HepG2 (cell line): ENCODE measurements around the gene TM6SF1. TPM values are rescaled to one million over a fixed set of nuclear protein-coding genes. Genes with fewer than 3 reads are reported as not detected.

Experiments used
- ATAC-seq: fragments of 200-7000 bp; cut with Tn5 transposase; 3 replicates; pipeline ENCODE4 v1.9.1; 2020; ENCODE audit warnings: mild to moderate bottlenecking, moderate library complexity
- BruUV-seq: library from RNA; stranded (reverse); fragments of 400-500 nt; replicated peaks from 2 replicates; lab custom pipeline; 2021; lab: Mats Ljungman, UMichigan
- CTCF ChIA-PET: fragments of 300-600 bp; formaldehyde crosslinking; extraction: SDS; loops from one replicate; lab custom pipeline; 2021; ENCODE audit warnings: low total read pairs, inconsistent platforms, low intra/inter-chr PET ratio; lab: Yijun Ruan, JAX
- POLR2A ChIA-PET: fragments of 350-600 bp; sonication (Branson Sonifier 250); formaldehyde crosslinking; loops from one replicate; lab custom pipeline; 2020; ENCODE audit warnings: antibody characterized with exemption, inconsistent platforms; lab: Yijun Ruan, JAX
- DNase-seq: peaks from one replicate; pipeline ENCODE4 v3.0.0-alpha.2; 2015; ENCODE audit warnings: low spot score
- FAIRE-seq: peaks from 3 replicates; lab custom pipeline; 2011; peaks lifted over from hg19 to GRCh38; lab: Jason Lieb, UNC
- H2AFZ ChIP-seq: one replicate; pipeline ENCODE4 v1.6.1; 2011; ENCODE audit warnings: low read length, inconsistent platforms
- H3K27ac ChIP-seq: fragments of 300-600 bp; 3 replicates; pipeline ENCODE4 v1.8.0; 2011; ENCODE audit warnings: mixed run types, mild to moderate bottlenecking, mixed read lengths, low read length, inconsistent platforms; ENCODE audit not compliant: insufficient read depth; ENCODE audit errors: extremely low read length
- H3K27me3 ChIP-seq, 2 experiments: fragments of 200-600 bp in 1 of 2; 2 replicates in 1 of 2; 3 replicates in 1 of 2; pipeline versions ENCODE4 v1.6.0 to v1.8.0; 2011; ENCODE audit warnings: low read length in 2 of 2, mild to moderate bottlenecking in 2 of 2, moderate library complexity in 2 of 2, inconsistent platforms in 1 of 2; ENCODE audit not compliant: insufficient read depth in 2 of 2, control insufficient read depth in 1 of 2
- H3K36me3 ChIP-seq, 2 experiments: fragments of 200-600 bp in 1 of 2; replicated peaks in 1 of 2; 2 replicates in 1 of 2; 3 replicates in 1 of 2; pipeline versions ENCODE4 v1.5.1 to v1.8.0; 2011; ENCODE audit warnings: low read length in 2 of 2, inconsistent platforms in 1 of 2; ENCODE audit not compliant: insufficient read depth in 2 of 2, control insufficient read depth in 1 of 2
- H3K4me1 ChIP-seq: 2 replicates; pipeline ENCODE4 v1.5.1; 2012; ENCODE audit warnings: low read length, inconsistent platforms; ENCODE audit not compliant: insufficient read depth
- H3K4me2 ChIP-seq: 2 replicates; pipeline ENCODE4 v1.6.0; 2011; ENCODE audit warnings: low read depth, low read length, inconsistent platforms
- H3K4me3 ChIP-seq, 3 experiments: fragments of 200-600 bp in 1 of 3; sonication (generic), shearing (Covaris generic) in 1 of 3; replicated peaks in 1 of 3; 2 replicates each; pipeline ENCODE4 v1.5.1; 2011 to 2016; ENCODE audit warnings: low read length in 3 of 3, inconsistent platforms in 2 of 3, low read depth in 2 of 3, mild to moderate bottlenecking in 2 of 3, control low read depth in 1 of 3, mixed read lengths in 1 of 3; ENCODE audit not compliant: insufficient read depth in 1 of 3
- H3K79me2 ChIP-seq: one replicate; pipeline ENCODE4 v1.6.1; 2011; ENCODE audit warnings: low read length, inconsistent platforms; ENCODE audit not compliant: insufficient read depth
- H3K9ac ChIP-seq: 2 replicates; pipeline ENCODE4 v1.6.0; 2011; ENCODE audit warnings: mild to moderate bottlenecking, low read depth, low read length, inconsistent platforms; ENCODE audit not compliant: insufficient read depth
- H3K9me3 ChIP-seq: 2 replicates; pipeline ENCODE4 v1.5.1; 2012; ENCODE audit warnings: mild to moderate bottlenecking, low read length
- H4K20me1 ChIP-seq: 2 replicates; pipeline ENCODE4 v1.6.0; 2011; ENCODE audit warnings: inconsistent platforms, mild to moderate bottlenecking, low read length, moderate library complexity; ENCODE audit not compliant: insufficient read depth
- ATF7-NPFF ChIP-seq: sonication (generic); formaldehyde crosslinking; IDR thresholded peaks from 2 replicates; pipeline ENCODE4 v1.8.1; 2023; ENCODE audit warnings: mild to moderate bottlenecking, low read depth, missing genetic modification reagents, moderate library complexity
- CREM ChIP-seq, 2 experiments: sonication (generic) in 1 of 2; formaldehyde crosslinking in 1 of 2; IDR thresholded peaks; 2 replicates each; pipeline versions ENCODE4 v1.4.0 to v1.6.1; 2016 to 2020; ENCODE audit warnings: antibody characterized with exemption in 1 of 2, mild to moderate bottlenecking in 1 of 2, missing genetic modification reagents in 1 of 2
- HNF1B ChIP-seq: sonication (generic); formaldehyde crosslinking; IDR thresholded peaks from 2 replicates; pipeline ENCODE4 v1.5.1; 2020; ENCODE audit warnings: mild to moderate bottlenecking, moderate library complexity, missing genetic modification reagents
- HNRNPK ChIP-seq: fragments of 200-400 bp; formaldehyde crosslinking; IDR thresholded peaks from 2 replicates; pipeline ENCODE4 v1.6.1; 2018; ENCODE audit warnings: low read length, low read depth, moderate library complexity, mild to moderate bottlenecking; ENCODE audit not compliant: poor library complexity, severe bottlenecking
- KDM4B ChIP-seq: sonication (generic); formaldehyde crosslinking; IDR thresholded peaks from 2 replicates; pipeline ENCODE4 v1.4.0; 2020; ENCODE audit warnings: missing genetic modification reagents
- LRRFIP1 ChIP-seq: sonication (generic); formaldehyde crosslinking; conservative IDR thresholded peaks from 2 replicates; pipeline ENCODE4 v1.4.0; 2020; ENCODE audit warnings: missing genetic modification reagents
- NCOA5 ChIP-seq: sonication (generic); formaldehyde crosslinking; IDR thresholded peaks from 2 replicates; pipeline ENCODE4 v1.4.0; 2020; ENCODE audit warnings: missing genetic modification reagents
- NRL ChIP-seq: sonication (generic); formaldehyde crosslinking; IDR thresholded peaks from 2 replicates; pipeline ENCODE4 v1.5.0; 2020; ENCODE audit warnings: missing genetic modification reagents, mild to moderate bottlenecking, moderate library complexity, borderline replicate concordance
- REXO4 ChIP-seq: sonication (generic); formaldehyde crosslinking; IDR thresholded peaks from 2 replicates; pipeline ENCODE4 v1.8.0; 2022; ENCODE audit warnings: missing genetic modification reagents, mild to moderate bottlenecking, borderline replicate concordance
- ZKSCAN1 ChIP-seq: fragments of 150-350 bp; IDR thresholded peaks from 2 replicates; pipeline ENCODE4 v1.6.1; 2014; ENCODE audit warnings: low read length
- ZNF326 ChIP-seq: sonication (generic); formaldehyde crosslinking; IDR thresholded peaks from 2 replicates; pipeline ENCODE4 v1.4.0; 2020; ENCODE audit warnings: missing genetic modification reagents, borderline replicate concordance
- ZNF337 ChIP-seq: sonication (generic); formaldehyde crosslinking; IDR thresholded peaks from 2 replicates; pipeline ENCODE4 v1.5.1; 2020; ENCODE audit warnings: missing genetic modification reagents, low read depth, mild to moderate bottlenecking, borderline replicate concordance
- ZNF33A ChIP-seq: sonication (generic); formaldehyde crosslinking; IDR thresholded peaks from 2 replicates; pipeline ENCODE4 v1.5.1; 2020; ENCODE audit warnings: missing genetic modification reagents, mild to moderate bottlenecking, moderate library complexity, borderline replicate concordance
- ZNF614 ChIP-seq: IDR thresholded peaks from 2 replicates; pipeline ENCODE4 v1.6.1; 2018; ENCODE audit warnings: missing biosample characterization, missing genetic modification reagents, inconsistent platforms, borderline replicate concordance
- ZNF770 ChIP-seq: sonication (generic); formaldehyde crosslinking; IDR thresholded peaks from 2 replicates; pipeline ENCODE4 v1.5.0; 2020; ENCODE audit warnings: mild to moderate bottlenecking, missing genetic modification reagents
- ZSCAN5A ChIP-seq: sonication (generic); formaldehyde crosslinking; IDR thresholded peaks from 2 replicates; pipeline ENCODE4 v1.8.0; 2022; ENCODE audit warnings: mild to moderate bottlenecking, missing genetic modification reagents, borderline replicate concordance
- WGBS: methylation state at CpG from one replicate; pipeline ENCODE4 v1.1.6; 2017; ENCODE audit warnings: low lambda C conversion rate; 5-methylcytosine and 5-hydroxymethylcytosine counted together
- in situ Hi-C: cut with HindIII; loops from 2 replicates; pipeline ENCODE4 v1.10.0; 2017; ENCODE audit warnings: low pct_unique_long_range_greater_than_20kb; ENCODE audit not compliant: extremely low pct_ligation_motif_present
- intact Hi-C: fragments of 100-400 bp; cut with micrococcal nuclease; formaldehyde crosslinking; loops from one replicate; pipeline ENCODE4 v1.10.0; 2022; ENCODE audit not compliant: unreplicated experiment
- polyA plus RNA-seq, 8 experiments: library from polyadenylated mRNA; depleted of rRNA in 3 of 8; stranded (reverse) in 7 of 8; unstranded in 1 of 8; fragments of >200 nt; fragmentation: Illumina TruSeq in 4 of 8; extraction: Trizol in 4 of 8; gene quantifications; 2 replicates each; pipeline versions ENCODE4 v1.2.1 to v1.2.3, GENCODE V29; 2011 to 2016; ENCODE audit warnings: low read depth in 4 of 8, missing spikeins in 1 of 8, mixed read lengths in 1 of 8; ENCODE audit not compliant: insufficient read depth in 1 of 8
- total RNA-seq, 5 experiments: library from RNA; depleted of rRNA; stranded (reverse); fragments of >200 nt; fragmentation: Illumina TruSeq; extraction: Trizol; gene quantifications; 2 replicates each; pipeline ENCODE4 v1.2.3, GENCODE V29; 2016; ENCODE audit warnings: low read depth in 1 of 5

Gene TM6SF1
- total and polyA plus RNA-seq, 2 of the 13 experiments (the other 11 are each of a cell fraction or from before 2014, with no cell fraction given), result not detected

GRCh38 chr15:83155942-83156341 lies 48.5 kb downstream of the TM6SF1 start:
- H3K9me3 ChIP-seq, result no peaks in the 10 kb centered on the region
- no peak overlapping the region for H3K9ac ChIP-seq
- no peaks in the 10 kb centered on the region for H3K36me3 ChIP-seq
- no TSS peak for BruUV-seq
- POLR2A ChIA-PET, result no interaction called here
- H3K4me2 ChIP-seq, result no peak overlapping the region
- H3K4me3 ChIP-seq, result no peak overlapping the region
- no peaks in the 10 kb centered on the region for H4K20me1 ChIP-seq
- ATAC-seq (no peak), FAIRE-seq (no peak), DNase-seq (no peak)
- no peak overlapping the region for H2AFZ ChIP-seq
- intact Hi-C loops (no loop called here), in situ Hi-C loops (no loop called here)
- H3K27me3 ChIP-seq, result no peaks in the 10 kb centered on the region; a peak in 1 of 5 replicates
- CTCF ChIA-PET, result no interaction called here
- H3K27ac ChIP-seq, result no peak overlapping the region
- H3K4me1 ChIP-seq, result no peaks in the 10 kb centered on the region
- WGBS, result 0% methylated on average over 1 of the region's 1 CpG
- no peaks in the 10 kb centered on the region for H3K79me2 ChIP-seq
- TF ChIP-seq ZNF770 (CRISPR knock-in tag) (no peak), LRRFIP1 (CRISPR knock-in tag) (no peak), ZNF337 (no peak), HNF1B (CRISPR knock-in tag) (no peak), ZNF33A (CRISPR knock-in tag) (no peak), CREM (IDR thresholded peaks at IDR 0.05) (no peak), CREM (CRISPR knock-in tag; IDR thresholded peaks at IDR 0.05) (no peak), ZSCAN5A (CRISPR knock-in tag) (no peak), ZKSCAN1 (no peak), HNRNPK (no peak), NCOA5 (CRISPR knock-in tag) (no peak), ZNF326 (CRISPR knock-in tag) (no peak), KDM4B (CRISPR knock-in tag) (no peak), ZNF614 (no peak), ATF7-NPFF (CRISPR knock-in tag) (no peak), REXO4 (CRISPR knock-in tag) (no peak), NRL (no peak)
